Breast epithelium (tissue), 3 donors: ENCODE data around the gene TMEM178B.

Experiments used
- POLR2A ChIP-seq: fragments of 450-650 bp; IDR thresholded peaks from one replicate; pipeline ENCODE4 v1.6.1; 2016; ENCODE audit warnings: antibody characterized with exemption, mild to moderate bottlenecking, moderate library complexity
- POLR2AphosphoS5 ChIP-seq, 3 donors: sonication (generic); formaldehyde crosslinking; IDR thresholded peaks; one replicate each; pipeline ENCODE4 v1.6.1; 2017; ENCODE audit warnings: antibody characterized with exemption in 3 of 3
- TF ChIP-seq, protein P1 (sequence below), 3 donors: fragments of 450-650 bp; IDR thresholded peaks; one replicate each; pipeline ENCODE4 v1.5.1; 2016 to 2017; ENCODE audit warnings: antibody characterized with exemption in 3 of 3, mild to moderate bottlenecking in 3 of 3, moderate library complexity in 3 of 3

- TF ChIP-seq, protein P1, sequence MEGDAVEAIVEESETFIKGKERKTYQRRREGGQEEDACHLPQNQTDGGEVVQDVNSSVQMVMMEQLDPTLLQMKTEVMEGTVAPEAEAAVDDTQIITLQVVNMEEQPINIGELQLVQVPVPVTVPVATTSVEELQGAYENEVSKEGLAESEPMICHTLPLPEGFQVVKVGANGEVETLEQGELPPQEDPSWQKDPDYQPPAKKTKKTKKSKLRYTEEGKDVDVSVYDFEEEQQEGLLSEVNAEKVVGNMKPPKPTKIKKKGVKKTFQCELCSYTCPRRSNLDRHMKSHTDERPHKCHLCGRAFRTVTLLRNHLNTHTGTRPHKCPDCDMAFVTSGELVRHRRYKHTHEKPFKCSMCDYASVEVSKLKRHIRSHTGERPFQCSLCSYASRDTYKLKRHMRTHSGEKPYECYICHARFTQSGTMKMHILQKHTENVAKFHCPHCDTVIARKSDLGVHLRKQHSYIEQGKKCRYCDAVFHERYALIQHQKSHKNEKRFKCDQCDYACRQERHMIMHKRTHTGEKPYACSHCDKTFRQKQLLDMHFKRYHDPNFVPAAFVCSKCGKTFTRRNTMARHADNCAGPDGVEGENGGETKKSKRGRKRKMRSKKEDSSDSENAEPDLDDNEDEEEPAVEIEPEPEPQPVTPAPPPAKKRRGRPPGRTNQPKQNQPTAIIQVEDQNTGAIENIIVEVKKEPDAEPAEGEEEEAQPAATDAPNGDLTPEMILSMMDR (IDR thresholded peaks at IDR 0.05): no peak
- TF ChIP-seq POLR2A: no peak
- no peak for TF ChIP-seq POLR2AphosphoS5 (IDR thresholded peaks at IDR 0.05)
These were observed 127.5 kb downstream of the TMEM178B start for GRCh38 chr7:141201145-141201885.
